Heart left ventricle (tissue), 16 donors: ENCODE measurements around the gene IGF2R. TPM values are rescaled to one million over a fixed set of nuclear protein-coding genes. Genes with fewer than 3 reads are reported as not detected.

Source experiments
- ATAC-seq, 4 donors: fragments of 200-7000 bp; cut with Tn5 transposase; one replicate each; pipeline ENCODE4 v1.9.1; 2020 to 2022; ENCODE audit warnings: moderate library complexity in 4 of 4, mild to moderate bottlenecking in 3 of 4, moderate number of reproducible peaks in 1 of 4
- DNase-seq, 5 donors: peaks; one replicate each; pipeline ENCODE4 v3.0.0-alpha.2; 2020
- H3K27ac ChIP-seq, 12 donors: fragments of 200-600 bp; sonication (generic) in 4 of 12; one replicate each; pipeline versions ENCODE4 v1.5.0 to v1.8.0; 2016 to 2022; ENCODE audit warnings: mild to moderate bottlenecking in 2 of 12
- H3K27me3 ChIP-seq, 9 donors: fragments of 200-600 bp; sonication (generic) in 2 of 9; one replicate each; pipeline versions ENCODE4 v1.5.1 to v1.8.0; 2016 to 2022; ENCODE audit warnings: mild to moderate bottlenecking in 3 of 9
- H3K36me3 ChIP-seq, 9 donors: fragments of 200-600 bp; sonication (generic) in 2 of 9; one replicate each; pipeline versions ENCODE4 v1.5.0 to v1.8.0; 2018 to 2022; ENCODE audit warnings: mild to moderate bottlenecking in 2 of 9
- H3K4me1 ChIP-seq, 12 donors: fragments of 200-600 bp; sonication (generic) in 4 of 12; one replicate each; pipeline versions ENCODE4 v1.5.0 to v1.8.0; 2016 to 2022; ENCODE audit warnings: mild to moderate bottlenecking in 3 of 12
- H3K4me3 ChIP-seq, 12 donors: fragments of 200-600 bp; sonication (generic) in 4 of 12; one replicate each; pipeline versions ENCODE4 v1.5.0 to v1.8.0; 2017 to 2022; ENCODE audit warnings: mild to moderate bottlenecking in 9 of 12, moderate library complexity in 4 of 12
- H3K9me3 ChIP-seq, 12 donors: fragments of 200-600 bp; sonication (generic) in 4 of 12; one replicate each; pipeline versions ENCODE4 v1.5.0 to v1.8.0; 2016 to 2022; ENCODE audit warnings: mild to moderate bottlenecking in 1 of 12
- CTCF ChIP-seq, 12 donors: fragments of 200-600 bp; sonication (generic) in 4 of 12; IDR thresholded peaks; one replicate each; pipeline versions ENCODE4 v1.5.0 to v1.8.0; 2018 to 2022; ENCODE audit warnings: antibody characterized with exemption in 12 of 12, mild to moderate bottlenecking in 5 of 12
- POLR2A ChIP-seq, 2 donors: fragments of 450-650 bp; IDR thresholded peaks; one replicate each; pipeline ENCODE4 v1.6.1; 2017; ENCODE audit warnings: antibody characterized with exemption in 2 of 2, mild to moderate bottlenecking in 2 of 2, moderate library complexity in 2 of 2
- WGBS, 4 donors: extraction: QIAGEN DNeasy Blood & Tissue Kit in 2 of 4; methylation state at CpG; one replicate each; pipeline versions ENCODE4 v1.1.5 to v1.1.7; 2013 to 2018; 5-methylcytosine and 5-hydroxymethylcytosine counted together
- intact Hi-C, 10 donors: fragments of 100-400 bp; cut with DNase I; formaldehyde crosslinking; loops; one replicate each; pipeline versions ENCODE4 v1.11.1 to v1.14.2; 2022
- polyA plus RNA-seq, 2 donors: library from polyadenylated mRNA; stranded (reverse); fragments of 200-250 nt; gene quantifications; one replicate each; pipeline ENCODE4 v1.2.3, GENCODE V29; 2013
- total RNA-seq, 9 donors: library from RNA; depleted of rRNA in 2 of 9; stranded (reverse); fragments of >200 nt in 2 of 9; fragmentation: NEBNext Ultra II Directional in 3 of 9; extraction: Animal tissue kit (Norgen Biotek cat#: 25700) in 3 of 9; gene quantifications; one replicate each; pipeline versions ENCODE4 v1.1.0 to v1.2.4, GENCODE V29; 2016 to 2023
- donor health status: ischemic (EF 13 %, LVEDD 7.1; RV severe dilation, severe dysfunction).
- donor health status: healthy with polysubstance abuse.
- donor health status: DM: no; HTN: yes; CAD: no.
- donor health status: DM: no; HTN: no; CAD: no.
- donor health status: ischemic (EF 25% LVEDD 6.9; RV normal size, moderate dysfunction).
- donor health status: ischemic (EF 25% LVEDD 5.7; RV mildly dilated, moderate dysfunction).
- donor health status: healthy.
- donor health status: DM: yes; HTN: yes; CAD: no.
- donor health status: ischemic (EF 35%, LVEDD 5.7; RV mildly dilated, moderate dysfunction).
- donor health status: nonischemic (EF 11% LVEDD 7.7; RV severe dilation, severe dysfunction).
- donor health status: DM: yes; HTN: yes; CAD: no.
- donor health status: PGD.
- donor health status: ischemic (EF 29% LVEDD 5.4; RV normal size, mild dysfunction).
- donor health status: nonischemic (EF 23%, LVEDD 6.1; RV moderate dilation, normal function).

Gene IGF2R
- total and polyA plus RNA-seq, 11 donors, result 15.4 to 111 (median 68.5) TPM

DNA sequence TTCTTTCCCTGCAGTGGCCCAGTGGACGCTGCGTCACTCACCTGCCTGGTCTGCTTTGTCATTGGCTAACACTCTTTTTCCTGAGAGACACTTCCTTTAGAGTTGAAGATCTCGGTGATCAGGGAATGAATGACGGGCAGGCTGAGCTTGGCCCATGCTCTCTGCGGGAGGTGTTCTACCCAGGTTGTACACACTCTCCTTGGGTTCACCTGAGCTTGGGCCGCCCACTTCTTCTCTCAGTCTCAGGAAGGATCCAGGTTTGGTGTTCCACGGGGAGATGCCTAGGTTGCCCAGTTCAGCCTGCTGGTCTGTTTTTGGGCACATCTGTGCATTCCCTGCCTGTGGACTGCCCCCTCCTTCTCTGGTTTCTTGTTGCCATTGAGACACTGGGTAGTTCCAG, 86.0 kb downstream of the IGF2R start:
- no peak overlapping the region for H3K27ac ChIP-seq
- H3K36me3 ChIP-seq, result peaks cover 0 to 100% (median 98%) of the 10 kb centered on the region in 9 donors

GRCh38 chr6:160055378-160055777, 86.5 kb downstream of the IGF2R start:
- ATAC-seq (no peak), DNase-seq (no peak)
- H3K27me3 ChIP-seq, result no peaks in the 10 kb centered on the region
- TF ChIP-seq CTCF (IDR thresholded peaks at IDR 0.05), result no peak
- no peak for TF ChIP-seq POLR2A (IDR thresholded peaks at IDR 0.05)
- peaks cover 0 to 100% (median 98%) of the 10 kb centered on the region in 9 donors for H3K36me3 ChIP-seq
- intact Hi-C loops, result no loop called here
- H3K4me3 ChIP-seq, result no peak overlapping the region
- 90 to 94% (median 91%) methylated on average over 5 of the region's 5 CpGs for WGBS, 4 donors
- H3K4me1 ChIP-seq, result no peaks in the 10 kb centered on the region
- no peak overlapping the region for H3K27ac ChIP-seq
- no peaks in the 10 kb centered on the region for H3K9me3 ChIP-seq

More for the DNA sequence above, 86.0 kb downstream of the IGF2R start:
- Histone ChIP-seq H3K9me3 (no peaks in the 10 kb centered on the region), H3K4me1 (no peaks in the 10 kb centered on the region), H3K4me3 (no peak overlapping the region), H3K27me3 (no peaks in the 10 kb centered on the region)
- intact Hi-C loops, result no loop called here
- ATAC-seq (no peak), DNase-seq (no peak)
- 94 to 97% (median 95%) methylated on average over 7 of the region's 7 CpGs for WGBS, 4 donors
- TF ChIP-seq POLR2A (IDR thresholded peaks at IDR 0.05), result no peak
- TF ChIP-seq CTCF (IDR thresholded peaks at IDR 0.05), result no peak

DNA sequence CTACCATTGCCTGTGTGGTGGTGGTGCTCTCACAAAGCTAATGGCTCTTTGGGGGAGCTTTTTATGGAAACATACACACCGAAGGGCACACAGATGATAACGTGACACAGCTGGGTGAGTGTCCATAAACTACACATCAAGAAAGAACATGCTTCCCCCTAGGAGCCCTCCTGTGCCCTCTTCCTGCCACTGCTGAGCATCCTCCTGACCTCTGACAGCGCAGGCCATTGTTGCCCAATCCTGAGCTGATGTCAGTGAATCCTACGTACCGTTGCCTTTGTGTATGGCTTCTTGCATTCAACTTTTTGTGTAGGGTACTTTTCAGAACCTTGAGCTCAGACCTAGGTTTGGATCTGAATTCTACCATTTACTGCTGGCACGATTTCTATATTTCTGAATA, 86.9 kb downstream of the IGF2R start:
- no peaks in the 10 kb centered on the region for H3K27me3 ChIP-seq
- peaks cover 0 to 100% (median 98%) of the 10 kb centered on the region in 9 donors for H3K36me3 ChIP-seq
- no peaks in the 10 kb centered on the region for H3K4me1 ChIP-seq
- TF ChIP-seq CTCF (IDR thresholded peaks at IDR 0.05), result no peak
- no peak for TF ChIP-seq POLR2A (IDR thresholded peaks at IDR 0.05)
- ATAC-seq, result no peak
- intact Hi-C loops, result no loop called here
- H3K27ac ChIP-seq, result no peak overlapping the region
- H3K9me3 ChIP-seq, result no peaks in the 10 kb centered on the region
- WGBS, 4 donors, result 70 to 77% (median 76%) methylated on average over 6 of the region's 6 CpGs
- DNase-seq, result no peak
- H3K4me3 ChIP-seq, result no peak overlapping the region

- intact Hi-C loops, result no loop called here
- ATAC-seq (peak in 1 of 4 donors; percentile 19), DNase-seq (no peak)
- no peak overlapping the region for H3K4me3 ChIP-seq
- no peaks in the 10 kb centered on the region for H3K9me3 ChIP-seq
- H3K4me1 ChIP-seq, result no peaks in the 10 kb centered on the region
- no peak for TF ChIP-seq POLR2A (IDR thresholded peaks at IDR 0.05)
- TF ChIP-seq CTCF (IDR thresholded peaks at IDR 0.05), result no peak
- H3K27me3 ChIP-seq, result no peaks in the 10 kb centered on the region
- no peak overlapping the region for H3K27ac ChIP-seq
- peaks cover 0 to 100% (median 98%) of the 10 kb centered on the region in 9 donors for H3K36me3 ChIP-seq
- 57 to 80% (median 73%) methylated on average over 5 to 6 of the region's 6 CpGs for WGBS, 4 donors
Measured at GRCh38 chr6:160057080-160057479, 88.2 kb downstream of the IGF2R start.
